K562 (cell line): ENCODE measurements around the gene ZNF557. TPM values are rescaled to one million over a fixed set of nuclear protein-coding genes. Genes with fewer than 3 reads are reported as not detected.

Source experiments
- ATAC-seq: fragments of 200-7000 bp; cut with Tn5 transposase; 3 replicates; pipeline ENCODE4 v1.9.1; 2020; ENCODE audit warnings: moderate library complexity
- BruUV-seq: library from RNA; stranded (reverse); fragments of 400-500 nt; replicated peaks from 2 replicates; lab custom pipeline; 2021; lab: Mats Ljungman, UMichigan
- CTCF ChIA-PET: fragments of 300-600 bp; formaldehyde crosslinking; extraction: SDS; loops from one replicate; lab custom pipeline; 2021; ENCODE audit warnings: low intra/inter-chr PET ratio; lab: Yijun Ruan, JAX
- POLR2A ChIA-PET: fragments of 300-600, 350-650 bp; sonication (Branson Sonifier 250); formaldehyde crosslinking; extraction: SDS; loops from one replicate; lab custom pipeline; 2021; ENCODE audit warnings: antibody characterized with exemption, inconsistent platforms; lab: Yijun Ruan, JAX
- DNase-seq, 4 experiments: peaks; one replicate each; pipeline versions ENCODE4 v3.0.0 to v3.0.0-alpha.2; 2011 to 2018; ENCODE audit warnings: low spot score in 3 of 4, mixed read lengths in 3 of 4; ENCODE audit errors: extremely low read depth in 1 of 4
- FAIRE-seq: peaks from 2 replicates; lab custom pipeline; 2011; peaks lifted over from hg19 to GRCh38; lab: Jason Lieb, UNC
- H2AFZ ChIP-seq: 2 replicates; pipeline ENCODE4 v1.6.0; 2011; ENCODE audit warnings: low read depth, low read length, control low read depth, inconsistent platforms
- H3K27ac ChIP-seq: fragments of 200-600 bp; 3 replicates; pipeline ENCODE4 v1.8.0; 2011; ENCODE audit warnings: low read depth, mild to moderate bottlenecking, control low read depth, inconsistent platforms, low read length, moderate library complexity, mixed read lengths; ENCODE audit errors: extremely low read depth
- H3K27me3 ChIP-seq, 2 experiments: fragments of 300-600 bp in 1 of 2; 2 replicates in 1 of 2; 3 replicates in 1 of 2; pipeline versions ENCODE4 v1.6.0 to v1.8.0; 2011; ENCODE audit warnings: inconsistent platforms in 2 of 2, low read length in 2 of 2, mild to moderate bottlenecking in 1 of 2, mixed read lengths in 1 of 2, moderate library complexity in 1 of 2; ENCODE audit not compliant: control insufficient read depth in 2 of 2, insufficient read depth in 2 of 2
- H3K36me3 ChIP-seq: fragments of 300-600 bp; 3 replicates; pipeline ENCODE4 v1.8.0; 2011; ENCODE audit warnings: mild to moderate bottlenecking, low read length, inconsistent platforms; ENCODE audit not compliant: control insufficient read depth, insufficient read depth
- H3K4me1 ChIP-seq, 2 experiments: fragments of 200-600 bp in 1 of 2; replicated peaks in 1 of 2; 2 replicates in 1 of 2; 3 replicates in 1 of 2; pipeline versions ENCODE4 v1.5.1 to v1.8.0; 2011; ENCODE audit warnings: inconsistent platforms in 2 of 2, low read length in 2 of 2, mild to moderate bottlenecking in 1 of 2, mixed read lengths in 1 of 2, moderate library complexity in 1 of 2; ENCODE audit not compliant: control insufficient read depth in 2 of 2, insufficient read depth in 2 of 2
- H3K4me2 ChIP-seq: 2 replicates; pipeline ENCODE4 v1.6.1; 2011; ENCODE audit warnings: low read length, control low read depth, inconsistent platforms, mixed read lengths; ENCODE audit not compliant: insufficient read depth
- H3K4me3 ChIP-seq: fragments of 200-600 bp; sonication (generic), shearing (Covaris generic); 2 replicates; pipeline ENCODE4 v1.5.1; 2016; ENCODE audit warnings: control low read depth, inconsistent platforms
- H3K79me2 ChIP-seq: fragments of 200-600 bp; 3 replicates; pipeline ENCODE4 v1.8.0; 2011; ENCODE audit warnings: low read length, inconsistent platforms; ENCODE audit not compliant: control insufficient read depth, insufficient read depth
- H3K9ac ChIP-seq, 2 experiments: 2 replicates each; pipeline versions ENCODE4 v1.6.0 to v1.6.1; 2011; ENCODE audit warnings: low read depth in 2 of 2, low read length in 2 of 2, control low read depth in 1 of 2, inconsistent platforms in 1 of 2, mild to moderate bottlenecking in 1 of 2, mixed read lengths in 1 of 2; ENCODE audit not compliant: insufficient read depth in 1 of 2
- H3K9me1 ChIP-seq: one replicate; pipeline ENCODE4 v1.6.0; 2011; ENCODE audit warnings: inconsistent platforms, mild to moderate bottlenecking, low read length, moderate library complexity; ENCODE audit not compliant: control insufficient read depth, insufficient read depth
- H3K9me3 ChIP-seq: replicated peaks from 2 replicates; pipeline ENCODE4 v1.5.1; 2011; ENCODE audit warnings: low read depth, low read length, inconsistent platforms; ENCODE audit not compliant: control insufficient read depth, insufficient read depth
- H4K20me1 ChIP-seq: replicated peaks from 2 replicates; pipeline ENCODE4 v1.6.1; 2011; ENCODE audit warnings: low read length, inconsistent platforms, mixed read lengths; ENCODE audit not compliant: control insufficient read depth, insufficient read depth
- MYBL2 ChIP-seq, 2 experiments: fragments of 450-650 bp in 1 of 2; sonication (generic) in 1 of 2; formaldehyde crosslinking in 1 of 2; IDR thresholded peaks; 2 replicates each; pipeline versions ENCODE4 v1.6.1 to v1.8.1; 2017 to 2022; ENCODE audit warnings: borderline replicate concordance in 1 of 2, inconsistent platforms in 1 of 2, low read depth in 1 of 2, mild to moderate bottlenecking in 1 of 2, missing genetic modification reagents in 1 of 2, moderate library complexity in 1 of 2
- NR3C1 ChIP-seq: sonication (generic); formaldehyde crosslinking; IDR thresholded peaks from 2 replicates; pipeline ENCODE4 v1.8.1; 2022; ENCODE audit warnings: missing genetic modification reagents
- POLR2AphosphoS5 ChIP-seq: IDR thresholded peaks from 2 replicates; pipeline ENCODE4 v1.6.1; 2011; ENCODE audit warnings: mild to moderate bottlenecking, low read depth, low read length, moderate library complexity; ENCODE audit not compliant: control insufficient read depth, insufficient read depth
- ZNF764 ChIP-seq: fragments of 250-450 bp; sonication (Bioruptor Pico); IDR thresholded peaks from 2 replicates; pipeline ENCODE4 v1.4.0; 2020; ENCODE audit warnings: low read depth, mild to moderate bottlenecking, moderate library complexity
- WGBS: fragments of 100-300 bp; shearing (Covaris generic); methylation state at CpG from one replicate; pipeline ENCODE4 v1.1.6; 2016; ENCODE audit warnings: low coverage, mixed read lengths; ENCODE audit not compliant: insufficient coverage; ENCODE audit errors: missing lambda C conversion rate; 5-methylcytosine and 5-hydroxymethylcytosine counted together
- in situ Hi-C: fragments of 300-500 bp; cut with MboI; formaldehyde crosslinking; loops from 4 replicates; pipeline ENCODE4 v1.15.0; 2018; ENCODE audit warnings: inconsistent platforms, mixed read lengths
- intact Hi-C: fragments of 100-400 bp; cut with micrococcal nuclease; formaldehyde crosslinking; loops from 2 replicates; pipeline ENCODE4 v1.14.2; 2022
- polyA plus RNA-seq, 8 experiments: library from polyadenylated mRNA; depleted of rRNA in 4 of 8; stranded (reverse) in 5 of 8; unstranded in 3 of 8; fragments of >200 nt; fragmentation: Nextera tagmentation in 2 of 8; fragmentation: Illumina TruSeq in 1 of 8; extraction: Ambion mirVana in 2 of 8; extraction: Trizol in 1 of 8; gene quantifications; 2 replicates each; pipeline versions ENCODE4 v1.2.1 to v1.2.3, GENCODE V29; 2011 to 2014; ENCODE audit warnings: inconsistent platforms in 1 of 8, missing spikeins in 1 of 8
- total RNA-seq, 7 experiments: library from RNA; depleted of rRNA in 6 of 7; stranded (reverse); fragments of >200 nt in 6 of 7; fragmentation: Illumina TruSeq in 2 of 7; extraction: Trizol in 2 of 7; gene quantifications; 2 replicates each; pipeline versions ENCODE4 v1.2.1 to v1.2.3, GENCODE V29; 2011 to 2021; ENCODE audit warnings: low replicate concordance in 1 of 7
- TF ChIP-seq, protein P1 (sequence below), 2 experiments: fragments of 450-650 bp; IDR thresholded peaks; 2 replicates each; pipeline ENCODE4 v1.6.1; 2016; ENCODE audit warnings: mild to moderate bottlenecking in 2 of 2, borderline replicate concordance in 1 of 2, low read depth in 1 of 2, moderate library complexity in 1 of 2
- TF ChIP-seq, protein P2 (sequence below), 2 experiments: fragments of 150-350 bp in 1 of 2; IDR thresholded peaks; 2 replicates each; pipeline ENCODE4 v1.6.1; 2012 to 2016; ENCODE audit warnings: low read depth in 2 of 2, low read length in 2 of 2, mild to moderate bottlenecking in 1 of 2, moderate library complexity in 1 of 2

ZNF557 gene
- total and polyA plus RNA-seq, 9 of the 15 experiments (the other 6 are each of a cell fraction or from before 2014, with no cell fraction given): 2.2 to 6.6 (median 4.4) TPM

DNA sequence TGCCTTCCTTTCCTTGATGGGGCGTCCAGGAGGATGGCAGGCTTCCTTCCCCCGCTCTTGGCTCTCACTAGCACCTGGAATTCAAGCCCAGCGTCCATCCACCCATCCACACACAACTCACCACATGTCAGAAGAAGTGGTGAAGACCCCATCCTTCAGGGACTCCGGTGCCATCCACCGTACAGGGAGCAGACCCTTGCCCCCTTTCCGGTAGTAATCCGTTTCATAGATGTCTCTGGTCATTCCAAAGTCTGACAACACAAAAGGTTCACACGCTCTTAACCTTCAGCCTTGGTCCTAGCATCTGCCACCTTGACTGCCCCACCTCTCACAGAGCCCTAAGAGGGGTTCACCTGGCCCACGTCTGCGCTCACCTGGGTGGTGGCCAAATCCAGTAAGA lies 51.0 kb downstream of the ZNF557 start:
- no peak for ATAC-seq
- Histone ChIP-seq H3K4me1 (no peaks in the 10 kb centered on the region), H3K27ac (no peak overlapping the region), H3K36me3 (no peaks in the 10 kb centered on the region), H3K9ac (no peak overlapping the region), H3K4me2 (no peak overlapping the region), H3K9me3 (no peaks in the 10 kb centered on the region), H3K27me3 (peaks cover 8 to 44% of the 10 kb centered on the region in 2 experiments; a peak in 4 of 5 replicates), H3K79me2 (no peaks in the 10 kb centered on the region), H2AFZ (no peak overlapping the region), H3K4me3 (no peak overlapping the region), H4K20me1 (no peaks in the 10 kb centered on the region), H3K9me1 (no peaks in the 10 kb centered on the region)
- in situ Hi-C loops: no loop called here
- no peak for FAIRE-seq
- POLR2A ChIA-PET: no interaction called here
- DNase-seq: no peak
- intact Hi-C loops: no loop called here
- 2% methylated on average over 9 of the region's 10 CpGs for WGBS
- CTCF ChIA-PET: no interaction called here
- BruUV-seq: no TSS peak
- TF ChIP-seq NR3C1 (CRISPR knock-in tag) (no peak), POLR2AphosphoS5 (no peak), MYBL2 (IDR thresholded peaks at IDR 0.05; ENCODE audit: low read depth) (no peak), MYBL2 (CRISPR knock-in tag; IDR thresholded peaks at IDR 0.05; ENCODE audit: borderline replicate concordance) (no peak), ZNF764 (no peak)
- TF ChIP-seq, protein P1, sequence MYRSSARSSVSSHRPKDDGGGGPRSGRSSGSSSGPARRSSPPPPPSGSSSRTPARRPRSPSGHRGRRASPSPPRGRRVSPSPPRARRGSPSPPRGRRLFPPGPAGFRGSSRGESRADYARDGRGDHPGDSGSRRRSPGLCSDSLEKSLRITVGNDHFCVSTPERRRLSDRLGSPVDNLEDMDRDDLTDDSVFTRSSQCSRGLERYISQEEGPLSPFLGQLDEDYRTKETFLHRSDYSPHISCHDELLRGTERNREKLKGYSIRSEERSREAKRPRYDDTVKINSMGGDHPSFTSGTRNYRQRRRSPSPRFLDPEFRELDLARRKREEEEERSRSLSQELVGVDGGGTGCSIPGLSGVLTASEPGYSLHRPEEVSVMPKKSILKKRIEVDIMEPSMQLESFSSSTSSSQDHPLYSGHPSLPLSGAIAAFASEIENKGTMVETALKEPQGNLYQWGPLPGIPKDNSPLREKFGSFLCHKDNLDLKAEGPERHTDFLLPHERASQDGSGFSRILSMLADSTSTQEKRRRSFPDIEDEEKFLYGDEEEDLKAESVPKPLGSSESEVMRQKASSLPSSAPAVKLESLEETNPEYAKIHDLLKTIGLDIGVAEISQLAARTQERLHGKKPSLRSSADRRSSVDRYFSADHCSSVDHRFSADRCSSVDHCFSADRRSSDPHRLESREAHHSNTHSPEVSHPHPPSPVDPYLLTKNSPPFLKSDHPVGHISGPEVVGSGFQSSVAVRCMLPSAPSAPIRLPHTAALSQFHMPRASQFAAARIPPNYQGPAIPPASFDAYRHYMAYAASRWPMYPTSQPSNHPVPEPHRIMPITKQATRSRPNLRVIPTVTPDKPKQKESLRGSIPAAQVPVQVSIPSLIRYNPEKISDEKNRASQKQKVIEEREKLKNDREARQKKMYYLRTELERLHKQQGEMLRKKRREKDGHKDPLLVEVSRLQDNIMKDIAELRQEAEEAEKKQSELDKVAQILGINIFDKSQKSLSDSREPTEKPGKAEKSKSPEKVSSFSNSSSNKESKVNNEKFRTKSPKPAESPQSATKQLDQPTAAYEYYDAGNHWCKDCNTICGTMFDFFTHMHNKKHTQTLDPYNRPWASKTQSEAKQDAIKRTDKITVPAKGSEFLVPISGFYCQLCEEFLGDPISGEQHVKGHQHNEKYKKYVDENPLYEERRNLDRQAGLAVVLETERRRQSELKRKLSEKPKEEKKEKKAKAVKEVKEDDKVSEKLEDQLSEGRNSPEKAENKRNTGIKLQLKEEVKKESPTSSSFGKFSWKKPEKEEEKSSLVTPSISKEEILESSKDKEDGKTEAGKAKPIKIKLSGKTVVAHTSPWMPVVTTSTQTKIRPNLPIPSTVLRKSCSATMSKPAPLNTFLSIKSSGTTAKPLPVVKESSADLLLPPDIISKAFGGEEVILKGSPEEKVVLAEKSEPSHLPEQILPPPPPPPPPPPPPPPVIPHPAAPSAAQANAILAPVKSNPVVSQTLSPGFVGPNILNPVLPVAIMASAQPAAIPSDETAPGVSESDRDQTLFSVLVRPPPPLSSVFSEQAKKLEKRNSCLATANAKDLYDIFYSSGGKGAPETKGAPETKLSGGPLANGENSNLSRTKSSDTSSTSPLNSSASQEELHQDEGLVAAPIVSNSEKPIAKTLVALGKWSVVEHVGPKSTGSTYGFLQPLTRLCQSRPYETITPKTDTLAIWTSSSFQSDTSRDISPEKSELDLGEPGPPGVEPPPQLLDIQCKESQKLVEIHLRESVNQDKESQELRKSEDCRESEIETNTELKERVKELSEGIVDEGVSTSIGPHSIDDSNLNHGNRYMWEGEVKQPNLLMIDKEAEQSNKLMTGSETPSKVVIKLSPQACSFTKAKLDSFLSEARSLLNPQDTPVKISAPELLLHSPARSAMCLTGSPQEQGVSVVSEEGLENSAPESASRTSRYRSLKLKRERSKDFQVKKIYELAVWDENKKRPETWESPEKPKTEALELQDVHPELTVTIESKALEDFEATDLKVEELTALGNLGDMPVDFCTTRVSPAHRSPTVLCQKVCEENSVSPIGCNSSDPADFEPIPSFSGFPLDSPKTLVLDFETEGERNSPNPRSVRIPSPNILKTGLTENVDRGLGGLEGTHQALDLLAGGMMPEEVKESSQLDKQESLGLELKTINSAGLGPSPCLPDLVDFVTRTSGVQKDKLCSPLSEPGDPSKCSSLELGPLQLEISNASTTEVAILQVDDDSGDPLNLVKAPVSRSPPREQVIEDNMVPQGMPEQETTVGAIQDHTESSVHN (IDR thresholded peaks at IDR 0.05; ENCODE audit: borderline replicate concordance in 1 of 2, low read depth in 1 of 2): no peak
- TF ChIP-seq, protein P2, sequence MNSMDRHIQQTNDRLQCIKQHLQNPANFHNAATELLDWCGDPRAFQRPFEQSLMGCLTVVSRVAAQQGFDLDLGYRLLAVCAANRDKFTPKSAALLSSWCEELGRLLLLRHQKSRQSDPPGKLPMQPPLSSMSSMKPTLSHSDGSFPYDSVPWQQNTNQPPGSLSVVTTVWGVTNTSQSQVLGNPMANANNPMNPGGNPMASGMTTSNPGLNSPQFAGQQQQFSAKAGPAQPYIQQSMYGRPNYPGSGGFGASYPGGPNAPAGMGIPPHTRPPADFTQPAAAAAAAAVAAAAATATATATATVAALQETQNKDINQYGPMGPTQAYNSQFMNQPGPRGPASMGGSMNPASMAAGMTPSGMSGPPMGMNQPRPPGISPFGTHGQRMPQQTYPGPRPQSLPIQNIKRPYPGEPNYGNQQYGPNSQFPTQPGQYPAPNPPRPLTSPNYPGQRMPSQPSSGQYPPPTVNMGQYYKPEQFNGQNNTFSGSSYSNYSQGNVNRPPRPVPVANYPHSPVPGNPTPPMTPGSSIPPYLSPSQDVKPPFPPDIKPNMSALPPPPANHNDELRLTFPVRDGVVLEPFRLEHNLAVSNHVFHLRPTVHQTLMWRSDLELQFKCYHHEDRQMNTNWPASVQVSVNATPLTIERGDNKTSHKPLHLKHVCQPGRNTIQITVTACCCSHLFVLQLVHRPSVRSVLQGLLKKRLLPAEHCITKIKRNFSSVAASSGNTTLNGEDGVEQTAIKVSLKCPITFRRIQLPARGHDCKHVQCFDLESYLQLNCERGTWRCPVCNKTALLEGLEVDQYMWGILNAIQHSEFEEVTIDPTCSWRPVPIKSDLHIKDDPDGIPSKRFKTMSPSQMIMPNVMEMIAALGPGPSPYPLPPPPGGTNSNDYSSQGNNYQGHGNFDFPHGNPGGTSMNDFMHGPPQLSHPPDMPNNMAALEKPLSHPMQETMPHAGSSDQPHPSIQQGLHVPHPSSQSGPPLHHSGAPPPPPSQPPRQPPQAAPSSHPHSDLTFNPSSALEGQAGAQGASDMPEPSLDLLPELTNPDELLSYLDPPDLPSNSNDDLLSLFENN (IDR thresholded peaks at IDR 0.05; ENCODE audit: low read depth in 2 of 2, low read length in 2 of 2): no peak
